Activated CD4-positive, alpha-beta T cell treated with anti-CD3 and anti-CD28 coated beads, Interleukin-2, amount 50 U/mL, for 1 hour (primary cell): ENCODE data around the gene EPGN.

Source experiments
- DNase-seq: peaks from one replicate; pipeline ENCODE4 v3.0.0-alpha.2; 2020

The EPGN gene

GRCh38 chr4:74344031-74344430, 35.8 kb downstream of the EPGN start:
- DNase-seq: no peak

GRCh38 chr4:74353858-74354257, 45.6 kb downstream of the EPGN start:
- DNase-seq: no peak

GRCh38 chr4:74357965-74358364, 49.7 kb downstream of the EPGN start:
- DNase-seq: no peak

- DNase-seq: no peak
Measured at GRCh38 chr4:74361671-74362070, 53.4 kb downstream of the EPGN start.

GRCh38 chr4:74362347-74362746, 54.1 kb downstream of the EPGN start:
- DNase-seq: no peak

GRCh38 chr4:74364256-74364651, 56.0 kb downstream of the EPGN start:
- no peak for DNase-seq

- peak; percentile 1 for DNase-seq
Measured at GRCh38 chr4:74364652-74365491, 56.6 kb downstream of the EPGN start, which contains the start of gene EREG. TSS of gene EREG (plus strand) at chr4:74365145. CDS start at chr4:74365309, 164 bp downstream.

- DNase-seq: no peak
Measured at GRCh38 chr4:74365761-74366160, 57.5 kb downstream of the EPGN start.
